Measurements from ENCODE around the gene RNF13.

The RNF13 gene

DNA sequence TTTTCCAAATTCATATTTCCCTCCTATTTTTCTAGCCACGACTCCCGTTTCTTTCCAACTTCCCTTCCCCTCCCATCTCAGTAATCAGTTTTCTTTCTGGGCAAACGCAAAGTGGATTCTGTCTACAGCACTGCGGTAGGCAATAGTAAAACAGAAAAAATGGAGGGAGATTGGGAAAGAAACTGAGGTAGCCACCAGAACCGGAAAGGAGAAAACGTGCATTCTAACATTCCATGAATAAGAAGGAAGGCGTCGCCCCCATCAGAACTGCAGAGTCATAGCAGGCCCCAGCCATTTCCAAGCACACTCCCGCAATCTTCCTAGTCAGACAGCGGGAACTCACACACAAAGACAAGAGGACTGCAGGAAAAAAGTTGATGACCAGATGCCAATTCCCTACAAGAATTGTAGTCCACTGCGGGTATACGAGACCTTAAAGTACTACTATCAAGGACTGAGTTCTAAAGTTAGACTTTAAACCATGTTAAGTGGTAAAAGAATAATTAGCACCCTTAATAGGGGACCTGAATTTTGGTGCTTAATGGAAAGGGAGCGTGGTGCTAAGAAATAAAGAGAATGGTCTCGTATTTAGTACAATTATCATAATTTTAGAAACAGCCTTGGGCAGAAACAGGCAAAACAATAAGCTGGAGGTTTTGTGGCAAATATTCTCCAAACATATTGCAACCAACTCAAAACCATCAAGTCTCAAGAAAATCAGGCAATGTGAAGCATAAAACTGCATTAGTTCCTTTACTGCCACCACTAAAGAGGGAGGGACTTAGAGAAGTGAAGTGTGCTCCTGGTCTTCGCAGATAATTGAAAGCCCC is 156.3 kb downstream of the RNF13 start:
- peak; percentile 45; the same call in 1 of the 2 replicates for TF ChIP-seq BACH2 (CRISPR knock-in tag; IDR thresholded peaks at IDR 0.05; ENCODE audit: borderline replicate concordance)
- no peak for TF ChIP-seq GLIS3 (CRISPR knock-in tag; IDR thresholded peaks at IDR 0.05)
- TF ChIP-seq ZNF565 (CRISPR knock-in tag; conservative IDR thresholded peaks at IDR 0.05; ENCODE audit: low read depth) = no peak
- peak; percentile 55 for ATAC-seq

DNA sequence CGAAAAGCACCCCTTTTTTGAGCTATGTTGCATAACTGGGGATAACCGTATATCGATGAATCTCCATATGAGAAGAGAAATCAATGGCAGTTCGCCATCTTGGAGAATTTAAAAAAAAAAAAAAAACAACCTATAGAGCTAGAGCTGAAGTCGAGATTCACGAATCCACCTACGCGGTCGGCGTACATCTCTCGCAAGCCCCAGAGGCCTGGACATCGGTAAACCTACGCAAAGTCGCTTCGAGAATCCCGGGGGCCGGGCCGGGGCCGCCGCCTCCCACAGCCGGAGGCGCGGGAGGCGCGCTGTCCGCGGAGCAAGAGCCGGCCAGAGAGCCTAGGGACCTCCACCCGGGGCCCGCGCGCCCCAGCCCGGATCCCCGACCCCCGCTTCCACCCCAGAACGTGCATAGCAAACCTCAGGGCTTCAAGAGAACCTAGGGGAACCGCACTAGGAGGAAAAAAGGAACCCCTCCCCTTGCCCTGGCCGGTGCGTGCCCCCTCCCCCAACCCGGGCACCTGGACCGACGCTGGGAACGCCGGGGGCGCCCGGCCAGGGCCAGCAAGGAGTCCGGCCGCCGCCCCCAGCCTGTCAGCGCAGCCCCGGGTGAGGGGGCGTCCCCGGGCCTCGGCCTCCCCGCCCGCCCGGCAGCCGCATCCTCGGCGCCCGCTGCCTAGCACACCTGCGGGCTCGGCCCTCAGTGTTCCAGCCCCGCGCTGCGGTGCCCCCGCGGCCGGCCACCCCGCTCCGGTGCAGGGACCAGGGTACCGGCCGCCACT is 157.1 kb downstream of the RNF13 start:
- no peak for TF ChIP-seq ZFP30 (CRISPR knock-in tag; IDR thresholded peaks at IDR 0.05)

DNA sequence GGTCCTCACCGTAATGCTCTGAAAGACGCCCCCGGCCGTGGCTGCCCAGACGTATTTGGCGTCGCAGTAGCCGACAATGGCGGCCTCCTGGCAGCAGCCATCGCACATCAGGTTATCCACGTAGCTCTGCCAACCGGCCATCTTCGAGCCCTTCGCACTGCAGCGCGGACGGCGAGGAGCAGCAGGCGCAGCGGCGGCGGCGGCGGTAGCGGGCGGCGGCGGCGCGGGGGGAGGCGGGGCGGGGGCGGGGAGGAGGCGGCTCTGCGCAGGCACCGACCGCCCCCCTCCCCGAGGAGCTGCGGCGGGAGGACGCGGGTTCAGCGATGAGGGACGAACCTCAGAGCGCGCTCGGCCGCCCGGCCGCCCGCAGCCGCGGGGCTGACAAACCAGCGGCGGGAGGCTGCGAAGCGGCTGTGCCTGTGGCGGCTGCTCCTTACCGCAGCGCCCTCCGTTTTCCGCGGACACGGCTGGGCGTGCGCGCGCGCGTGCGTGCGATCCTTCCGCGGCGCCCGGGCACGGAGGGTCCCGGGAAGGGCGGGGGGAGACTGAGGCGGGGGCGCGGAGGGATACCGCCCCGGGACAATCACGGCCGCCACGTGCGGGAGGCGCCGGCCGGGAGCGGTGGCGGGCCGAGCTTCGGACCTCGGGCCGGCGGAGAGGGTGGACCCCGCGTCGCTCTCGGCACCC is 157.8 kb downstream of the RNF13 start, which contains the start of gene PFN2:
TSS of gene PFN2 (minus strand) at position 180 of the 687 bp plus-strand sequence. CDS start at position 141, 39 bp downstream.
- ATAC-seq = peak; percentile 43
- TF ChIP-seq ZNF565 (CRISPR knock-in tag; conservative IDR thresholded peaks at IDR 0.05; ENCODE audit: low read depth) (0 out of 2 replicates have a peak, but pooled peaks have one; percentile 22), BACH2 (CRISPR knock-in tag; IDR thresholded peaks at IDR 0.05; ENCODE audit: borderline replicate concordance) (no peak), ZNF8 (CRISPR knock-in tag; IDR thresholded peaks at IDR 0.05) (0 out of 2 replicates have a peak, but pooled peaks have one; percentile 31), ZNF70 (CRISPR knock-in tag; IDR thresholded peaks at IDR 0.05) (peak; percentile 66; the same call in 1 of the 2 replicates), GLIS3 (CRISPR knock-in tag; IDR thresholded peaks at IDR 0.05) (no peak), ARNTL (CRISPR knock-in tag; IDR thresholded peaks at IDR 0.05; ENCODE audit: borderline replicate concordance, low read depth) (peak; percentile 68; the same call in 1 of the 2 replicates), SNAI2 (CRISPR knock-in tag; IDR thresholded peaks at IDR 0.05) (no peak; the same call in 1 of the 2 replicates), ZFP3 (CRISPR knock-in tag; IDR thresholded peaks at IDR 0.05) (no peak)
- TF ChIP-seq, protein P1, sequence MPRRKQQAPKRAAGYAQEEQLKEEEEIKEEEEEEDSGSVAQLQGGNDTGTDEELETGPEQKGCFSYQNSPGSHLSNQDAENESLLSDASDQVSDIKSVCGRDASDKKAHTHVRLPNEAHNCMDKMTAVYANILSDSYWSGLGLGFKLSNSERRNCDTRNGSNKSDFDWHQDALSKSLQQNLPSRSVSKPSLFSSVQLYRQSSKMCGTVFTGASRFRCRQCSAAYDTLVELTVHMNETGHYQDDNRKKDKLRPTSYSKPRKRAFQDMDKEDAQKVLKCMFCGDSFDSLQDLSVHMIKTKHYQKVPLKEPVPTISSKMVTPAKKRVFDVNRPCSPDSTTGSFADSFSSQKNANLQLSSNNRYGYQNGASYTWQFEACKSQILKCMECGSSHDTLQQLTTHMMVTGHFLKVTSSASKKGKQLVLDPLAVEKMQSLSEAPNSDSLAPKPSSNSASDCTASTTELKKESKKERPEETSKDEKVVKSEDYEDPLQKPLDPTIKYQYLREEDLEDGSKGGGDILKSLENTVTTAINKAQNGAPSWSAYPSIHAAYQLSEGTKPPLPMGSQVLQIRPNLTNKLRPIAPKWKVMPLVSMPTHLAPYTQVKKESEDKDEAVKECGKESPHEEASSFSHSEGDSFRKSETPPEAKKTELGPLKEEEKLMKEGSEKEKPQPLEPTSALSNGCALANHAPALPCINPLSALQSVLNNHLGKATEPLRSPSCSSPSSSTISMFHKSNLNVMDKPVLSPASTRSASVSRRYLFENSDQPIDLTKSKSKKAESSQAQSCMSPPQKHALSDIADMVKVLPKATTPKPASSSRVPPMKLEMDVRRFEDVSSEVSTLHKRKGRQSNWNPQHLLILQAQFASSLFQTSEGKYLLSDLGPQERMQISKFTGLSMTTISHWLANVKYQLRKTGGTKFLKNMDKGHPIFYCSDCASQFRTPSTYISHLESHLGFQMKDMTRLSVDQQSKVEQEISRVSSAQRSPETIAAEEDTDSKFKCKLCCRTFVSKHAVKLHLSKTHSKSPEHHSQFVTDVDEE (CRISPR knock-in tag; IDR thresholded peaks at IDR 0.05) = peak; percentile 20
- TF ChIP-seq, protein P2, sequence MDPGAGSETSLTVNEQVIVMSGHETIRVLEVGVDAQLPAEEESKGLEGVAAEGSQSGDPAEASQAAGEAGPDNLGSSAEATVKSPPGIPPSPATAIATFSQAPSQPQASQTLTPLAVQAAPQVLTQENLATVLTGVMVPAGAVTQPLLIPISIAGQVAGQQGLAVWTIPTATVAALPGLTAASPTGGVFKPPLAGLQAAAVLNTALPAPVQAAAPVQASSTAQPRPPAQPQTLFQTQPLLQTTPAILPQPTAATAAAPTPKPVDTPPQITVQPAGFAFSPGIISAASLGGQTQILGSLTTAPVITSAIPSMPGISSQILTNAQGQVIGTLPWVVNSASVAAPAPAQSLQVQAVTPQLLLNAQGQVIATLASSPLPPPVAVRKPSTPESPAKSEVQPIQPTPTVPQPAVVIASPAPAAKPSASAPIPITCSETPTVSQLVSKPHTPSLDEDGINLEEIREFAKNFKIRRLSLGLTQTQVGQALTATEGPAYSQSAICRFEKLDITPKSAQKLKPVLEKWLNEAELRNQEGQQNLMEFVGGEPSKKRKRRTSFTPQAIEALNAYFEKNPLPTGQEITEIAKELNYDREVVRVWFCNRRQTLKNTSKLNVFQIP (CRISPR knock-in tag; IDR thresholded peaks at IDR 0.05; ENCODE audit: borderline replicate concordance, low read depth) = no peak
- TF ChIP-seq, protein P3, sequence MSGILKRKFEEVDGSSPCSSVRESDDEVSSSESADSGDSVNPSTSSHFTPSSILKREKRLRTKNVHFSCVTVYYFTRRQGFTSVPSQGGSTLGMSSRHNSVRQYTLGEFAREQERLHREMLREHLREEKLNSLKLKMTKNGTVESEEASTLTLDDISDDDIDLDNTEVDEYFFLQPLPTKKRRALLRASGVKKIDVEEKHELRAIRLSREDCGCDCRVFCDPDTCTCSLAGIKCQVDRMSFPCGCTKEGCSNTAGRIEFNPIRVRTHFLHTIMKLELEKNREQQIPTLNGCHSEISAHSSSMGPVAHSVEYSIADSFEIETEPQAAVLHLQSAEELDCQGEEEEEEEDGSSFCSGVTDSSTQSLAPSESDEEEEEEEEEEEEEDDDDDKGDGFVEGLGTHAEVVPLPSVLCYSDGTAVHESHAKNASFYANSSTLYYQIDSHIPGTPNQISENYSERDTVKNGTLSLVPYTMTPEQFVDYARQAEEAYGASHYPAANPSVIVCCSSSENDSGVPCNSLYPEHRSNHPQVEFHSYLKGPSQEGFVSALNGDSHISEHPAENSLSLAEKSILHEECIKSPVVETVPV (CRISPR knock-in tag; IDR thresholded peaks at IDR 0.05) = no peak

More for the DNA sequence above, 157.1 kb downstream of the RNF13 start:
- peak; percentile 46 for ATAC-seq

DNA sequence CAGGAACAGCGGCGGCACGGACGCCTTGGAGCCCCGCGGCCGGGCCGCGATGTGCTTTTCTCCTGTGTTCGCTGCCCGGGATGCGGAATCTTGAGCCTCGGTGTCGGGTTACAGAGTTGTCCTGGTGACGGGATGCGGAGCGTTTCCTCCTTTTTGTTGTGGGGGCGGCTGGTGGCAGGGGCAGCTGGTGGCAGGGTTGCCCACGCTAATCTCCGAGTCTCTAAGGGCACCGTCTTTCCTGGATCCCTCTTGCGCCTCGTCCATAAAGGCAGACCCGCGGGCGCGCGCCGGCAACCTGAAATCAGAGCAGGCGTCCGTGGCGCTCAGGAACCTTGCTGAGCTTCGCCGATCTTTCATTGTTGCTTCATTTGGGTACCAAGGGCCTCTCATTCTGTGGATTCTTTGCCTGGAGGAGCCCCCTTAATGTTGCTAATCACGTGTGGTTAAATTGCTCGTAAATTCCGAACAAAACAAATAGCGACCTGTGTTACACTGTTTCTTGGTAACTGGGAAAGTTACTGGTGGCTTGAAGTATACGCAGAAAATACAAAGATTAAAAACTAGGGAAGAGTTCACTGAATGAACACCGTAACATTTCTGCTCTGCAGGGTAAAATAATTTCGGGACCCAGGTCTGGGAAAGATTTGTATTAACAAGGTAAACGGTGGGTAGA is 158.5 kb downstream of the RNF13 start:
- peak; percentile 40 for ATAC-seq
- TF ChIP-seq ZFP3 (CRISPR knock-in tag; IDR thresholded peaks at IDR 0.05) (no peak), OSR1 (CRISPR knock-in tag; IDR thresholded peaks at IDR 0.05) (no peak), ARNTL (CRISPR knock-in tag; IDR thresholded peaks at IDR 0.05; ENCODE audit: borderline replicate concordance, low read depth) (no peak), ISL1 (CRISPR knock-in tag; IDR thresholded peaks at IDR 0.05) (no peak), ZC3H10 (CRISPR knock-in tag; IDR thresholded peaks at IDR 0.05) (no peak), ZNF70 (CRISPR knock-in tag; IDR thresholded peaks at IDR 0.05) (no peak), RARB (CRISPR knock-in tag; IDR thresholded peaks at IDR 0.05) (no peak), CSDC2 (CRISPR knock-in tag; IDR thresholded peaks at IDR 0.05) (no peak), ZNF8 (CRISPR knock-in tag; IDR thresholded peaks at IDR 0.05) (no peak), GLIS3 (CRISPR knock-in tag; IDR thresholded peaks at IDR 0.05) (no peak)
- TF ChIP-seq, protein P1 (CRISPR knock-in tag; IDR thresholded peaks at IDR 0.05) = no peak
- TF ChIP-seq, protein P3 (CRISPR knock-in tag; IDR thresholded peaks at IDR 0.05) = no peak
- TF ChIP-seq, protein P4, sequence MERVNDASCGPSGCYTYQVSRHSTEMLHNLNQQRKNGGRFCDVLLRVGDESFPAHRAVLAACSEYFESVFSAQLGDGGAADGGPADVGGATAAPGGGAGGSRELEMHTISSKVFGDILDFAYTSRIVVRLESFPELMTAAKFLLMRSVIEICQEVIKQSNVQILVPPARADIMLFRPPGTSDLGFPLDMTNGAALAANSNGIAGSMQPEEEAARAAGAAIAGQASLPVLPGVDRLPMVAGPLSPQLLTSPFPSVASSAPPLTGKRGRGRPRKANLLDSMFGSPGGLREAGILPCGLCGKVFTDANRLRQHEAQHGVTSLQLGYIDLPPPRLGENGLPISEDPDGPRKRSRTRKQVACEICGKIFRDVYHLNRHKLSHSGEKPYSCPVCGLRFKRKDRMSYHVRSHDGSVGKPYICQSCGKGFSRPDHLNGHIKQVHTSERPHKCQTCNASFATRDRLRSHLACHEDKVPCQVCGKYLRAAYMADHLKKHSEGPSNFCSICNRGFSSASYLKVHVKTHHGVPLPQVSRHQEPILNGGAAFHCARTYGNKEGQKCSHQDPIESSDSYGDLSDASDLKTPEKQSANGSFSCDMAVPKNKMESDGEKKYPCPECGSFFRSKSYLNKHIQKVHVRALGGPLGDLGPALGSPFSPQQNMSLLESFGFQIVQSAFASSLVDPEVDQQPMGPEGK (CRISPR knock-in tag; IDR thresholded peaks at IDR 0.05; ENCODE audit: borderline replicate concordance) = no peak

Measured in SK-N-SH treated with all-trans-retinoic acid at 6 μM for 48 hours (cell line).